ENCODE data around the gene MLLT1. TPM values are rescaled to one million over a fixed set of nuclear protein-coding genes. Genes with fewer than 3 reads are reported as not detected.

MLLT1 gene
- total RNA-seq, 1 experiment from 2014 or later = 60.0 TPM

GRCh38 chr19:6263306-6263705 is 16.5 kb downstream of the MLLT1 start:
- no peaks in the 10 kb centered on the region for H3K36me3 ChIP-seq (ENCODE audit: control insufficient read depth, insufficient read depth, low read length)
- intact Hi-C loops (cut with micrococcal nuclease; ENCODE audit: unreplicated experiment) = no loop called here
- no peak for TF ChIP-seq CTCF (IDR thresholded peaks at IDR 0.05; ENCODE audit: insufficient read depth in 1 of 2, low read depth in 1 of 2, low read length in 1 of 2, severe bottlenecking in 1 of 2, unreplicated experiment in 1 of 2)

GRCh38 chr19:6262519-6262918 is 17.3 kb downstream of the MLLT1 start:
- no peaks in the 10 kb centered on the region for H3K27me3 Mint-ChIP-seq (ENCODE audit: insufficient read depth, unreplicated experiment)
- no peaks in the 10 kb centered on the region for H3K9me3 ChIP-seq
- intact Hi-C loops (cut with micrococcal nuclease; ENCODE audit: unreplicated experiment) = no loop called here
- BruUV-seq (replicated peaks) = no TSS peak
- no peaks in the 10 kb centered on the region for H3K4me1 ChIP-seq
- peaks cover 77% of the 10 kb centered on the region for H3K36me3 Mint-ChIP-seq (ENCODE audit: insufficient read depth, unreplicated experiment)
- no peaks in the 10 kb centered on the region for H3K9me3 Mint-ChIP-seq (ENCODE audit: unreplicated experiment)
- H3K4me1 Mint-ChIP-seq (ENCODE audit: low read depth, unreplicated experiment) = no peaks in the 10 kb centered on the region
- CTCF ChIA-PET = no interaction called here
- TF ChIP-seq CTCF (IDR thresholded peaks at IDR 0.05; ENCODE audit: insufficient read depth in 1 of 2, low read depth in 1 of 2, low read length in 1 of 2, severe bottlenecking in 1 of 2, unreplicated experiment in 1 of 2) = no peak
- POLR2A ChIA-PET = no interaction called here
- no peak for DNase-seq
- H3K4me3 ChIP-seq (ENCODE audit: low read depth, low read length) = no peak overlapping the region
- H3K27ac Mint-ChIP-seq (ENCODE audit: unreplicated experiment) = no peak overlapping the region
- no peaks in the 10 kb centered on the region for H3K27me3 ChIP-seq (replicated peaks; ENCODE audit: control insufficient read depth, insufficient read depth, low read length)
- no peak overlapping the region for H3K4me3 Mint-ChIP-seq (ENCODE audit: unreplicated experiment)
- no peaks in the 10 kb centered on the region for H3K36me3 ChIP-seq (ENCODE audit: control insufficient read depth, insufficient read depth, low read length)

More at GRCh38 chr19:6263306-6263705, 16.5 kb downstream of the MLLT1 start:
- H3K36me3 Mint-ChIP-seq (ENCODE audit: insufficient read depth, unreplicated experiment) = peaks cover 81% of the 10 kb centered on the region
- H3K27ac Mint-ChIP-seq (ENCODE audit: unreplicated experiment) = no peak overlapping the region
- no peak for DNase-seq
- no peak overlapping the region for H3K4me3 Mint-ChIP-seq (ENCODE audit: unreplicated experiment)
- no peaks in the 10 kb centered on the region for H3K27me3 ChIP-seq (replicated peaks; ENCODE audit: control insufficient read depth, insufficient read depth, low read length)
- no peaks in the 10 kb centered on the region for H3K9me3 ChIP-seq
- CTCF ChIA-PET = no interaction called here
- no peaks in the 10 kb centered on the region for H3K9me3 Mint-ChIP-seq (ENCODE audit: unreplicated experiment)
- BruUV-seq (replicated peaks) = no TSS peak
- no peak overlapping the region for H3K4me3 ChIP-seq (ENCODE audit: low read depth, low read length)
- POLR2A ChIA-PET = no interaction called here
- no peaks in the 10 kb centered on the region for H3K27me3 Mint-ChIP-seq (ENCODE audit: insufficient read depth, unreplicated experiment)
- no peaks in the 10 kb centered on the region for H3K4me1 Mint-ChIP-seq (ENCODE audit: low read depth, unreplicated experiment)
- H3K4me1 ChIP-seq = no peaks in the 10 kb centered on the region

- Mint-ChIP-seq H3K36me3 (ENCODE audit: insufficient read depth, unreplicated experiment) (peaks cover 81% of the 10 kb centered on the region), H3K9me3 (ENCODE audit: unreplicated experiment) (no peaks in the 10 kb centered on the region), H3K27me3 (ENCODE audit: insufficient read depth, unreplicated experiment) (no peaks in the 10 kb centered on the region), H3K27ac (ENCODE audit: unreplicated experiment) (no peak overlapping the region), H3K4me3 (ENCODE audit: unreplicated experiment) (no peak overlapping the region), H3K4me1 (ENCODE audit: low read depth, unreplicated experiment) (no peaks in the 10 kb centered on the region)
- ChIA-PET CTCF (interaction anchor here (0.7 kb wide), 1 partner anchor 113 kb away, joined by 4 read pairs; no protein-coding TSS in a partner anchor), POLR2A (no interaction called here)
- no peaks in the 10 kb centered on the region for H3K9me3 ChIP-seq
- no TSS peak for BruUV-seq (replicated peaks)
- H3K27me3 ChIP-seq (replicated peaks; ENCODE audit: control insufficient read depth, insufficient read depth, low read length) = no peaks in the 10 kb centered on the region
- DNase-seq = no peak
- intact Hi-C loops (cut with micrococcal nuclease; ENCODE audit: unreplicated experiment) = no loop called here
- H3K4me1 ChIP-seq = no peaks in the 10 kb centered on the region
- TF ChIP-seq CTCF (IDR thresholded peaks at IDR 0.05; ENCODE audit: insufficient read depth in 1 of 2, low read depth in 1 of 2, low read length in 1 of 2, severe bottlenecking in 1 of 2, unreplicated experiment in 1 of 2) = no peak
- H3K4me3 ChIP-seq (ENCODE audit: low read depth, low read length) = no peak overlapping the region
- H3K36me3 ChIP-seq (ENCODE audit: control insufficient read depth, insufficient read depth, low read length) = no peaks in the 10 kb centered on the region
These were observed 17.9 kb downstream of the MLLT1 start for GRCh38 chr19:6261883-6262282.

All from Caco-2 (cell line).